HEK293 (cell line): ENCODE data around the gene CXCL14.

ENCODE experiments used
- CTCF ChIA-PET: fragments of 350-600 bp; formaldehyde crosslinking; extraction: SDS; loops from one replicate; lab custom pipeline; 2021; ENCODE audit warnings: antibody characterized with exemption; lab: Yijun Ruan, JAX
- POLR2A ChIA-PET: fragments of 300-600 bp; formaldehyde crosslinking; extraction: SDS; loops from one replicate; lab custom pipeline; 2020; ENCODE audit warnings: antibody characterized with exemption, inconsistent platforms; lab: Yijun Ruan, JAX
- H3K27ac ChIP-seq: fragments of 200-500 bp; sonication (Bioruptor generic); 2 replicates; pipeline ENCODE4 v1.5.1; 2014; ENCODE audit warnings: low read depth, low read length, control low read depth, inconsistent platforms; ENCODE audit errors: extremely low read depth
- H3K36me3 ChIP-seq, 2 experiments: fragments of 200-500 bp in 1 of 2; sonication (Bioruptor generic) in 1 of 2; 1 replicate in 1 of 2; 2 replicates in 1 of 2; pipeline ENCODE4 v1.5.1; 2014 to 2017; ENCODE audit warnings: inconsistent platforms in 2 of 2, low read length in 2 of 2; ENCODE audit not compliant: control insufficient read depth in 2 of 2, insufficient read depth in 1 of 2
- H3K4me1 ChIP-seq: fragments of 200-500 bp; sonication (Bioruptor generic); 2 replicates; pipeline ENCODE4 v1.5.1; 2014; ENCODE audit warnings: mild to moderate bottlenecking, low read length, inconsistent platforms; ENCODE audit not compliant: control insufficient read depth, insufficient read depth
- H3K4me3 ChIP-seq: 2 replicates; pipeline ENCODE4 v1.5.1; 2011; ENCODE audit warnings: low read depth, mild to moderate bottlenecking, control low read depth, low read length, moderate library complexity
- H3K9me3 ChIP-seq: fragments of 200-500 bp; sonication (Bioruptor generic); 2 replicates; pipeline ENCODE4 v1.5.1; 2014; ENCODE audit warnings: low read depth, low read length, inconsistent platforms; ENCODE audit not compliant: control insufficient read depth, insufficient read depth
- GLI4 ChIP-seq: fragments of 450-650 bp; formaldehyde crosslinking; IDR thresholded peaks from 2 replicates; pipeline ENCODE4 v1.5.1; 2016; ENCODE audit warnings: missing biosample characterization, missing genetic modification characterization
- IKZF3 ChIP-seq: fragments of 450-650 bp; IDR thresholded peaks from 2 replicates; pipeline ENCODE4 v1.5.0; 2018; ENCODE audit warnings: missing biosample characterization, mild to moderate bottlenecking, missing genetic modification characterization, moderate library complexity
- ZNF121 ChIP-seq: fragments of 450-650 bp; formaldehyde crosslinking; IDR thresholded peaks from 2 replicates; pipeline ENCODE4 v1.5.1; 2016; ENCODE audit warnings: missing biosample characterization, missing genetic modification characterization
- ZNF155 ChIP-seq: fragments of 450-650 bp; formaldehyde crosslinking; IDR thresholded peaks from 2 replicates; pipeline ENCODE4 v1.5.1; 2016; ENCODE audit warnings: missing biosample characterization, missing genetic modification characterization
- ZNF157 ChIP-seq: fragments of 450-650 bp; formaldehyde crosslinking; IDR thresholded peaks from 2 replicates; pipeline ENCODE4 v1.5.1; 2016; ENCODE audit warnings: missing biosample characterization, missing genetic modification characterization
- ZNF2 ChIP-seq: fragments of 450-650 bp; formaldehyde crosslinking; IDR thresholded peaks from 2 replicates; pipeline ENCODE4 v1.5.1; 2016; ENCODE audit warnings: missing biosample characterization, missing genetic modification characterization
- ZNF202 ChIP-seq: fragments of 450-650 bp; formaldehyde crosslinking; IDR thresholded peaks from 2 replicates; pipeline ENCODE4 v1.5.1; 2016; ENCODE audit warnings: missing biosample characterization, missing genetic modification characterization, borderline replicate concordance
- ZNF223 ChIP-seq: fragments of 450-650 bp; formaldehyde crosslinking; IDR thresholded peaks from 2 replicates; pipeline ENCODE4 v1.5.1; 2016; ENCODE audit warnings: missing biosample characterization, missing genetic modification characterization
- ZNF266 ChIP-seq: fragments of 450-650 bp; formaldehyde crosslinking; IDR thresholded peaks from 2 replicates; pipeline ENCODE4 v1.5.1; 2016; ENCODE audit warnings: missing biosample characterization, missing genetic modification characterization, low read depth
- ZNF391 ChIP-seq: fragments of 450-650 bp; formaldehyde crosslinking; IDR thresholded peaks from 2 replicates; pipeline ENCODE4 v1.5.1; 2016; ENCODE audit warnings: low read depth, missing biosample characterization, missing genetic modification characterization, borderline replicate concordance
- ZNF548 ChIP-seq: fragments of 450-650 bp; formaldehyde crosslinking; IDR thresholded peaks from 2 replicates; pipeline ENCODE4 v1.5.1; 2016; ENCODE audit warnings: missing biosample characterization, missing genetic modification characterization
- ZNF549 ChIP-seq: fragments of 450-650 bp; IDR thresholded peaks from 2 replicates; pipeline ENCODE4 v1.5.1; 2018; ENCODE audit warnings: missing biosample characterization, missing genetic modification characterization, mild to moderate bottlenecking, inconsistent platforms, moderate library complexity
- ZNF580 ChIP-seq: fragments of 450-650 bp; formaldehyde crosslinking; IDR thresholded peaks from 2 replicates; pipeline ENCODE4 v1.5.1; 2016; ENCODE audit warnings: missing biosample characterization, missing genetic modification characterization
- ZNF623 ChIP-seq: fragments of 450-650 bp; formaldehyde crosslinking; IDR thresholded peaks from 2 replicates; pipeline ENCODE4 v1.5.1; 2016; ENCODE audit warnings: missing biosample characterization, missing genetic modification characterization
- ZNF626 ChIP-seq: fragments of 450-650 bp; sonication (Bioruptor Pico); formaldehyde crosslinking; IDR thresholded peaks from 2 replicates; pipeline ENCODE4 v1.5.1; 2018; ENCODE audit warnings: missing biosample characterization, missing genetic modification characterization, inconsistent platforms
- ZNF843 ChIP-seq: fragments of 450-650 bp; formaldehyde crosslinking; IDR thresholded peaks from 2 replicates; pipeline ENCODE4 v1.5.1; 2016; ENCODE audit warnings: missing biosample characterization, missing genetic modification characterization
- TF ChIP-seq, protein P1 (sequence below): fragments of 450-650 bp; formaldehyde crosslinking; IDR thresholded peaks from 2 replicates; pipeline ENCODE4 v1.5.1; 2016; ENCODE audit warnings: missing biosample characterization, missing genetic modification characterization
- TF ChIP-seq, protein P2 (sequence below): fragments of 450-650 bp; formaldehyde crosslinking; IDR thresholded peaks from 2 replicates; pipeline ENCODE4 v1.5.1; 2016; ENCODE audit warnings: missing biosample characterization, missing genetic modification characterization
- TF ChIP-seq, protein P3 (sequence below): fragments of 450-650 bp; formaldehyde crosslinking; IDR thresholded peaks from 2 replicates; pipeline ENCODE4 v1.5.1; 2016; ENCODE audit warnings: missing biosample characterization, missing genetic modification characterization, borderline replicate concordance
- TF ChIP-seq, protein P4 (sequence below): sonication (generic); formaldehyde crosslinking; IDR thresholded peaks from 2 replicates; pipeline ENCODE4 v1.8.1; 2022; ENCODE audit warnings: mild to moderate bottlenecking, moderate library complexity, missing genetic modification reagents

Gene CXCL14

GRCh38 chr5:135571902-135572301 lies 6.9 kb downstream of the CXCL14 start (continued):
- TF ChIP-seq ZNF548 (tag by site-specific recombination) (no peak), ZNF580 (tag by site-specific recombination) (no peak), GLI4 (no peak), ZNF157 (tag by site-specific recombination) (no peak), ZNF2 (no peak), ZNF266 (tag by site-specific recombination) (no peak)
- TF ChIP-seq, protein P1, sequence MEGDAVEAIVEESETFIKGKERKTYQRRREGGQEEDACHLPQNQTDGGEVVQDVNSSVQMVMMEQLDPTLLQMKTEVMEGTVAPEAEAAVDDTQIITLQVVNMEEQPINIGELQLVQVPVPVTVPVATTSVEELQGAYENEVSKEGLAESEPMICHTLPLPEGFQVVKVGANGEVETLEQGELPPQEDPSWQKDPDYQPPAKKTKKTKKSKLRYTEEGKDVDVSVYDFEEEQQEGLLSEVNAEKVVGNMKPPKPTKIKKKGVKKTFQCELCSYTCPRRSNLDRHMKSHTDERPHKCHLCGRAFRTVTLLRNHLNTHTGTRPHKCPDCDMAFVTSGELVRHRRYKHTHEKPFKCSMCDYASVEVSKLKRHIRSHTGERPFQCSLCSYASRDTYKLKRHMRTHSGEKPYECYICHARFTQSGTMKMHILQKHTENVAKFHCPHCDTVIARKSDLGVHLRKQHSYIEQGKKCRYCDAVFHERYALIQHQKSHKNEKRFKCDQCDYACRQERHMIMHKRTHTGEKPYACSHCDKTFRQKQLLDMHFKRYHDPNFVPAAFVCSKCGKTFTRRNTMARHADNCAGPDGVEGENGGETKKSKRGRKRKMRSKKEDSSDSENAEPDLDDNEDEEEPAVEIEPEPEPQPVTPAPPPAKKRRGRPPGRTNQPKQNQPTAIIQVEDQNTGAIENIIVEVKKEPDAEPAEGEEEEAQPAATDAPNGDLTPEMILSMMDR (tag by site-specific recombination): no peak
- TF ChIP-seq, protein P2, sequence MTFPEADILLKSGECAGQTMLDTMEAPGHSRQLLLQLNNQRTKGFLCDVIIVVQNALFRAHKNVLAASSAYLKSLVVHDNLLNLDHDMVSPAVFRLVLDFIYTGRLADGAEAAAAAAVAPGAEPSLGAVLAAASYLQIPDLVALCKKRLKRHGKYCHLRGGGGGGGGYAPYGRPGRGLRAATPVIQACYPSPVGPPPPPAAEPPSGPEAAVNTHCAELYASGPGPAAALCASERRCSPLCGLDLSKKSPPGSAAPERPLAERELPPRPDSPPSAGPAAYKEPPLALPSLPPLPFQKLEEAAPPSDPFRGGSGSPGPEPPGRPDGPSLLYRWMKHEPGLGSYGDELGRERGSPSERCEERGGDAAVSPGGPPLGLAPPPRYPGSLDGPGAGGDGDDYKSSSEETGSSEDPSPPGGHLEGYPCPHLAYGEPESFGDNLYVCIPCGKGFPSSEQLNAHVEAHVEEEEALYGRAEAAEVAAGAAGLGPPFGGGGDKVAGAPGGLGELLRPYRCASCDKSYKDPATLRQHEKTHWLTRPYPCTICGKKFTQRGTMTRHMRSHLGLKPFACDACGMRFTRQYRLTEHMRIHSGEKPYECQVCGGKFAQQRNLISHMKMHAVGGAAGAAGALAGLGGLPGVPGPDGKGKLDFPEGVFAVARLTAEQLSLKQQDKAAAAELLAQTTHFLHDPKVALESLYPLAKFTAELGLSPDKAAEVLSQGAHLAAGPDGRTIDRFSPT: no peak

- ChIA-PET POLR2A (no interaction called here), CTCF (interaction anchor here (0.5 to 17.7 kb wide), 12 partner anchors 8 to 1138 kb away, joined by 3 to 575 read pairs (median 4); partner anchors contain the start of genes CXCL14 and SLC25A48)
- no peak for TF ChIP-seq IKZF3
- TF ChIP-seq ZNF202 (tag by site-specific recombination): no peak
- TF ChIP-seq, protein P3, sequence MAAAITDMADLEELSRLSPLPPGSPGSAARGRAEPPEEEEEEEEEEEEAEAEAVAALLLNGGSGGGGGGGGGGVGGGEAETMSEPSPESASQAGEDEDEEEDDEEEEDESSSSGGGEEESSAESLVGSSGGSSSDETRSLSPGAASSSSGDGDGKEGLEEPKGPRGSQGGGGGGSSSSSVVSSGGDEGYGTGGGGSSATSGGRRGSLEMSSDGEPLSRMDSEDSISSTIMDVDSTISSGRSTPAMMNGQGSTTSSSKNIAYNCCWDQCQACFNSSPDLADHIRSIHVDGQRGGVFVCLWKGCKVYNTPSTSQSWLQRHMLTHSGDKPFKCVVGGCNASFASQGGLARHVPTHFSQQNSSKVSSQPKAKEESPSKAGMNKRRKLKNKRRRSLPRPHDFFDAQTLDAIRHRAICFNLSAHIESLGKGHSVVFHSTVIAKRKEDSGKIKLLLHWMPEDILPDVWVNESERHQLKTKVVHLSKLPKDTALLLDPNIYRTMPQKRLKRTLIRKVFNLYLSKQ (tag by site-specific recombination): no peak
- TF ChIP-seq ZNF121 (tag by site-specific recombination): no peak
- TF ChIP-seq ZNF843 (tag by site-specific recombination): no peak
- TF ChIP-seq ZNF623 (tag by site-specific recombination): no peak
- TF ChIP-seq ZNF155 (tag by site-specific recombination): no peak
- TF ChIP-seq ZNF549 (tag by site-specific recombination): no peak
- TF ChIP-seq ZNF391 (tag by site-specific recombination): no peak
- no peak for TF ChIP-seq ZNF223 (tag by site-specific recombination)
These were observed 7.7 kb downstream of the CXCL14 start for GRCh38 chr5:135571066-135571609.

GRCh38 chr5:135570453-135570764 lies 8.4 kb downstream of the CXCL14 start:
- POLR2A ChIA-PET: no interaction called here
- Histone ChIP-seq H3K9me3 (no peaks in the 10 kb centered on the region), H3K4me1 (no peaks in the 10 kb centered on the region), H3K27ac (no peak overlapping the region), H3K4me3 (no peak overlapping the region), H3K36me3 (no peaks in the 10 kb centered on the region)
- TF ChIP-seq, protein P4, sequence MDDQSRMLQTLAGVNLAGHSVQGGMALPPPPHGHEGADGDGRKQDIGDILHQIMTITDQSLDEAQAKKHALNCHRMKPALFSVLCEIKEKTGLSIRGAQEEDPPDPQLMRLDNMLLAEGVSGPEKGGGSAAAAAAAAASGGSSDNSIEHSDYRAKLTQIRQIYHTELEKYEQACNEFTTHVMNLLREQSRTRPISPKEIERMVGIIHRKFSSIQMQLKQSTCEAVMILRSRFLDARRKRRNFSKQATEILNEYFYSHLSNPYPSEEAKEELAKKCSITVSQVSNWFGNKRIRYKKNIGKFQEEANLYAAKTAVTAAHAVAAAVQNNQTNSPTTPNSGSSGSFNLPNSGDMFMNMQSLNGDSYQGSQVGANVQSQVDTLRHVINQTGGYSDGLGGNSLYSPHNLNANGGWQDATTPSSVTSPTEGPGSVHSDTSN (CRISPR knock-in tag): no peak
- TF ChIP-seq ZNF626 (tag by site-specific recombination): no peak
- CTCF ChIA-PET: interaction anchor here (0.6 to 17.7 kb wide), 19 partner anchors 9 to 499 kb away, joined by 3 to 575 read pairs (median 3); partner anchors contain the start of genes CXCL14 and SLC25A48

More at GRCh38 chr5:135571066-135571609, 7.7 kb downstream of the CXCL14 start:
- H3K4me1 ChIP-seq: no peaks in the 10 kb centered on the region
- H3K9me3 ChIP-seq: no peaks in the 10 kb centered on the region
- H3K36me3 ChIP-seq: no peaks in the 10 kb centered on the region
- no peak overlapping the region for H3K4me3 ChIP-seq
- no peak overlapping the region for H3K27ac ChIP-seq
